H7 (cell line): ENCODE results near the gene ALLC. TPM values are rescaled to one million over a fixed set of nuclear protein-coding genes. Genes with fewer than 3 reads are reported as not detected.
"Not testable (repeated sequence)": the region's sequence is repeated elsewhere in the genome, so short reads cannot be mapped to it uniquely, and the experiment has no call there.

Source experiments
- DNase-seq: peaks from one replicate; pipeline ENCODE4 v3.0.0; 2012
- H3K27me3 ChIP-seq: 2 replicates; pipeline ENCODE4 v1.6.0; 2011; ENCODE audit warnings: mild to moderate bottlenecking, low read length; ENCODE audit not compliant: control insufficient read depth, insufficient read depth
- H3K36me3 ChIP-seq: replicated peaks from 2 replicates; pipeline ENCODE4 v1.5.1; 2011; ENCODE audit warnings: low read length; ENCODE audit not compliant: control insufficient read depth, insufficient read depth
- H3K4me3 ChIP-seq: 2 replicates; pipeline ENCODE4 v1.5.1; 2011; ENCODE audit warnings: low read depth, mild to moderate bottlenecking, control low read depth, low read length, moderate library complexity; ENCODE audit not compliant: insufficient read depth
- total RNA-seq: library from RNA; depleted of rRNA; stranded (reverse); fragments of >200 nt; shearing (Covaris generic); gene quantifications from 2 replicates; pipeline ENCODE4 v1.2.3, GENCODE V29; 2014

Gene ALLC
- total RNA-seq, 1 experiment from 2014 or later: not detected

- no peak for DNase-seq
- H3K36me3 ChIP-seq: no peaks in the 10 kb centered on the region
- H3K4me3 ChIP-seq: no peak overlapping the region
- H3K27me3 ChIP-seq: no peaks in the 10 kb centered on the region
These were observed 39.0 kb upstream of the ALLC start for GRCh38 chr2:3619033-3619432.

- not testable (repeated sequence) for H3K4me3 ChIP-seq, H3K36me3 ChIP-seq, H3K27me3 ChIP-seq, DNase-seq
These were observed 38.3 kb upstream of the ALLC start for GRCh38 chr2:3619661-3620060.

GRCh38 chr2:3620834-3621233, 37.2 kb upstream of the ALLC start:
- H3K4me3 ChIP-seq: no peak overlapping the region
- DNase-seq: no peak
- no peaks in the 10 kb centered on the region for H3K36me3 ChIP-seq
- H3K27me3 ChIP-seq: no peaks in the 10 kb centered on the region

GRCh38 chr2:3622967-3623366, 35.0 kb upstream of the ALLC start:
- no peaks in the 10 kb centered on the region for H3K27me3 ChIP-seq
- H3K4me3 ChIP-seq: no peak overlapping the region
- no peak for DNase-seq
- H3K36me3 ChIP-seq: no peaks in the 10 kb centered on the region

GRCh38 chr2:3624059-3624794, 33.8 kb upstream of the ALLC start:
- Histone ChIP-seq H3K4me3 (no peak overlapping the region), H3K36me3 (no peaks in the 10 kb centered on the region), H3K27me3 (no peaks in the 10 kb centered on the region)
- DNase-seq: no peak

GRCh38 chr2:3625186-3625585, 32.8 kb upstream of the ALLC start:
- no peak overlapping the region for H3K4me3 ChIP-seq
- DNase-seq: peak; percentile 28
- H3K36me3 ChIP-seq: no peaks in the 10 kb centered on the region
- H3K27me3 ChIP-seq: no peaks in the 10 kb centered on the region

GRCh38 chr2:3626118-3626811, 31.7 kb upstream of the ALLC start:
- DNase-seq: peak; percentile 32
- Histone ChIP-seq H3K27me3 (no peaks in the 10 kb centered on the region), H3K4me3 (no peak overlapping the region), H3K36me3 (no peaks in the 10 kb centered on the region)

GRCh38 chr2:3626812-3627499, 31.0 kb upstream of the ALLC start:
- H3K36me3 ChIP-seq: no peaks in the 10 kb centered on the region
- H3K4me3 ChIP-seq: no peak overlapping the region
- no peaks in the 10 kb centered on the region for H3K27me3 ChIP-seq
- peak; percentile 60 for DNase-seq

GRCh38 chr2:3627500-3628100, 30.4 kb upstream of the ALLC start:
- Histone ChIP-seq H3K4me3 (no peak overlapping the region), H3K36me3 (no peaks in the 10 kb centered on the region), H3K27me3 (no peaks in the 10 kb centered on the region)
- DNase-seq: peak; percentile 31

- no peaks in the 10 kb centered on the region for H3K27me3 ChIP-seq
- peak; percentile 57 for DNase-seq
- no peaks in the 10 kb centered on the region for H3K36me3 ChIP-seq
- no peak overlapping the region for H3K4me3 ChIP-seq
These were observed 29.7 kb upstream of the ALLC start for GRCh38 chr2:3628241-3628679.

- no peak overlapping the region for H3K4me3 ChIP-seq
- H3K27me3 ChIP-seq: no peaks in the 10 kb centered on the region
- no peaks in the 10 kb centered on the region for H3K36me3 ChIP-seq
- DNase-seq: peak; percentile 92
These were observed 29.2 kb upstream of the ALLC start for GRCh38 chr2:3628800-3629199.

- no peaks in the 10 kb centered on the region for H3K27me3 ChIP-seq
- no peak overlapping the region for H3K4me3 ChIP-seq
- no peak for DNase-seq
- no peaks in the 10 kb centered on the region for H3K36me3 ChIP-seq
These were observed 27.4 kb upstream of the ALLC start for GRCh38 chr2:3630631-3631030.

GRCh38 chr2:3631161-3631850, 26.7 kb upstream of the ALLC start:
- Histone ChIP-seq H3K27me3 (no peaks in the 10 kb centered on the region), H3K4me3 (no peak overlapping the region), H3K36me3 (no peaks in the 10 kb centered on the region)
- DNase-seq: peak; percentile 45
